ENCODE data around the gene IL17RD.

GRCh38 chr3:57127891-57128518 lies 37.1 kb downstream of the IL17RD start:
- TF ChIP-seq NFYB (IDR thresholded peaks at IDR 0.05; ENCODE audit: insufficient read depth, low read depth, low read length) (no peak), RFX5 (IDR thresholded peaks at IDR 0.05; ENCODE audit: low read depth, low read length) (no peak), EZH2 (IDR thresholded peaks at IDR 0.05; ENCODE audit: borderline replicate concordance, control insufficient read depth, low read depth, low read length) (no peak), POLR2A (IDR thresholded peaks at IDR 0.05; ENCODE audit: low read depth, low read length) (no peak), CBX5 (IDR thresholded peaks at IDR 0.05; ENCODE audit: low read depth) (no peak)

Measured in GM12878 (cell line).